Esophagus muscularis mucosa (tissue), 4 donors: ENCODE results near the gene CLCA2.

Experiments used
- EP300 ChIP-seq: sonication (generic); formaldehyde crosslinking; IDR thresholded peaks from one replicate; pipeline ENCODE4 v1.6.1; 2017; ENCODE audit warnings: antibody characterized with exemption
- POLR2A ChIP-seq: fragments of 450-650 bp; IDR thresholded peaks from one replicate; pipeline ENCODE4 v1.6.1; 2017; ENCODE audit warnings: antibody characterized with exemption, moderate library complexity, mild to moderate bottlenecking, low read depth
- POLR2AphosphoS5 ChIP-seq, 2 donors: sonication (generic); formaldehyde crosslinking; IDR thresholded peaks; one replicate each; pipeline ENCODE4 v1.6.1; 2017; ENCODE audit warnings: antibody characterized with exemption in 2 of 2
- TF ChIP-seq, protein P1 (sequence below), 3 experiments: fragments of 200-600 bp in 2 of 3; fragments of 450-650 bp in 1 of 3; sonication (generic) in 2 of 3; IDR thresholded peaks; one replicate each; pipeline ENCODE4 v1.5.1; 2017 to 2019; ENCODE audit warnings: antibody characterized with exemption in 3 of 3, mild to moderate bottlenecking in 2 of 3, moderate library complexity in 1 of 3

DNA sequence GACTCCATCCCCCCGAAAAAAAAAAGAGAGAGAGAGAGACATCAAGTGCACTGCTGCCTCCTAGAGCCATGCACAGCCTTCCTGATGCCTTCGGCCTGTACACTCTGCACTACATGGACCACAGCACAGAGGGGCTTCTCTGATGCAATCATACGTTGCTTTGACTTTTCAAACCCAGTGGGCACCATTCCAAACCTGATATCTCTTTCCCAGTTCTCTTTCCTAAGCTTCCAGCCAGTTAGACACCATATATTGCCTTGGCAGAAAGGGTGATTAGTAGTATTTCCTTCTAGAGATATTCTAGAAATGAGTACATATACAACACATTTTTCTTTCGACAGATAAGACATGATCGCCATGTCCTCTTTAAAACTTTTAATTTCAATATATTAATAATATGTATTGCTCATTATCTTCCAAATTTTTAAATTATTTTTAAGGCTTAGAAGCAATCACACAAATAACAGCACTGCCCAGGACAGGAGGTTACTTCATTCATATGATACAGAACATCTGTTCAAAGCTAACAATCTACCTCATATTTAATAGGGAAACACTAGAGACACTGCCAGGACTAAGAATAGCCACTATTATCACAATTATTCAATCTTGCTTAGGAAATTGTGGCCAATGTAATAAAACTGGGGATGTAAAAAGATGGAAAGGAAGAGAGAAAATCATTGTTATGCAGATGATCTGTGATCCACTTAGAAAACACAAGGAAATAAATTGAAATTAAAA, 54.6 kb downstream of the CLCA2 start:
- TF ChIP-seq, protein P1, sequence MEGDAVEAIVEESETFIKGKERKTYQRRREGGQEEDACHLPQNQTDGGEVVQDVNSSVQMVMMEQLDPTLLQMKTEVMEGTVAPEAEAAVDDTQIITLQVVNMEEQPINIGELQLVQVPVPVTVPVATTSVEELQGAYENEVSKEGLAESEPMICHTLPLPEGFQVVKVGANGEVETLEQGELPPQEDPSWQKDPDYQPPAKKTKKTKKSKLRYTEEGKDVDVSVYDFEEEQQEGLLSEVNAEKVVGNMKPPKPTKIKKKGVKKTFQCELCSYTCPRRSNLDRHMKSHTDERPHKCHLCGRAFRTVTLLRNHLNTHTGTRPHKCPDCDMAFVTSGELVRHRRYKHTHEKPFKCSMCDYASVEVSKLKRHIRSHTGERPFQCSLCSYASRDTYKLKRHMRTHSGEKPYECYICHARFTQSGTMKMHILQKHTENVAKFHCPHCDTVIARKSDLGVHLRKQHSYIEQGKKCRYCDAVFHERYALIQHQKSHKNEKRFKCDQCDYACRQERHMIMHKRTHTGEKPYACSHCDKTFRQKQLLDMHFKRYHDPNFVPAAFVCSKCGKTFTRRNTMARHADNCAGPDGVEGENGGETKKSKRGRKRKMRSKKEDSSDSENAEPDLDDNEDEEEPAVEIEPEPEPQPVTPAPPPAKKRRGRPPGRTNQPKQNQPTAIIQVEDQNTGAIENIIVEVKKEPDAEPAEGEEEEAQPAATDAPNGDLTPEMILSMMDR (IDR thresholded peaks at IDR 0.05), result no peak
- TF ChIP-seq POLR2A, result no peak
- no peak for TF ChIP-seq POLR2AphosphoS5 (IDR thresholded peaks at IDR 0.05)
- TF ChIP-seq EP300, result no peak
